IMR-90 (cell line): ENCODE results near the gene LHX5. TPM values are rescaled to one million over a fixed set of nuclear protein-coding genes. Genes with fewer than 3 reads are reported as not detected.

Experiments used
- ATAC-seq: fragments of 200-7000 bp; cut with Tn5 transposase; 2 replicates; pipeline ENCODE4 v1.9.1; 2020; ENCODE audit warnings: low read depth, mild to moderate bottlenecking, moderate library complexity
- BruUV-seq: library from RNA; stranded (reverse); fragments of 400-500 nt; replicated peaks from 2 replicates; lab custom pipeline; 2021; lab: Mats Ljungman, UMichigan
- CTCF ChIA-PET: fragments of 300-600 bp; formaldehyde crosslinking; extraction: SDS; loops from one replicate; lab custom pipeline; 2021; ENCODE audit warnings: antibody characterized with exemption; lab: Yijun Ruan, JAX
- POLR2A ChIA-PET: fragments of 300-600 bp; sonication (Branson Sonifier 250); formaldehyde crosslinking; loops from one replicate; lab custom pipeline; 2022; ENCODE audit warnings: antibody characterized with exemption; ENCODE audit not compliant: unreplicated experiment; lab: Charles Lee
- DNase-seq: peaks from one replicate; pipeline ENCODE4 v3.0.0; 2013
- H2AFZ ChIP-seq: replicated peaks from 2 replicates; pipeline ENCODE3; 2013; ENCODE audit warnings: low read length, mild to moderate bottlenecking; ENCODE audit not compliant: poor library complexity
- H2AK5ac ChIP-seq: 2 replicates; pipeline ENCODE4 v1.6.1; 2013; ENCODE audit warnings: low read depth, low read length, inconsistent platforms
- H2AK9ac ChIP-seq: replicated peaks from 2 replicates; pipeline ENCODE3; 2013; ENCODE audit warnings: mild to moderate bottlenecking, low read depth, low read length, moderate library complexity; ENCODE audit not compliant: poor library complexity
- H2BK120ac ChIP-seq: 2 replicates; pipeline ENCODE4 v1.6.1; 2013; ENCODE audit warnings: low read depth, low read length, inconsistent platforms
- H2BK15ac ChIP-seq: 3 replicates; pipeline ENCODE4 v1.6.1; 2013; ENCODE audit warnings: low read depth, low read length, inconsistent platforms
- H2BK20ac ChIP-seq: 2 replicates; pipeline ENCODE4 v1.6.1; 2013; ENCODE audit warnings: low read depth, mild to moderate bottlenecking, inconsistent platforms, low read length, moderate library complexity
- H2BK5ac ChIP-seq: 2 replicates; pipeline ENCODE4 v1.6.1; 2013; ENCODE audit warnings: mild to moderate bottlenecking, low read depth, low read length, inconsistent platforms; ENCODE audit not compliant: poor library complexity, severe bottlenecking
- H3K14ac ChIP-seq: replicated peaks from 2 replicates; pipeline ENCODE4 v1.6.1; 2013; ENCODE audit warnings: low read depth, low read length, inconsistent platforms
- H3K18ac ChIP-seq: 2 replicates; pipeline ENCODE4 v1.6.1; 2013; ENCODE audit warnings: low read depth, low read length, control low read depth
- H3K23ac ChIP-seq: 2 replicates; pipeline ENCODE4 v1.6.1; 2013; ENCODE audit warnings: low read depth, low read length, inconsistent platforms
- H3K27ac ChIP-seq: 2 replicates; pipeline ENCODE4 v1.5.1; 2013; ENCODE audit warnings: mild to moderate bottlenecking, control low read depth, low read length; ENCODE audit not compliant: insufficient read depth
- H3K27me3 ChIP-seq: 2 replicates; pipeline ENCODE4 v1.6.1; 2013; ENCODE audit warnings: low read length; ENCODE audit not compliant: control insufficient read depth, insufficient read depth
- H3K36me3 ChIP-seq: 2 replicates; pipeline ENCODE4 v1.6.1; 2013; ENCODE audit warnings: low read length, mixed read lengths; ENCODE audit not compliant: control insufficient read depth, insufficient read depth
- H3K4ac ChIP-seq: 2 replicates; pipeline ENCODE4 v1.6.1; 2013; ENCODE audit warnings: low read depth, low read length, inconsistent platforms
- H3K4me1 ChIP-seq: 2 replicates; pipeline ENCODE4 v1.6.1; 2013; ENCODE audit warnings: low read length, mixed read lengths; ENCODE audit not compliant: control insufficient read depth, insufficient read depth
- H3K4me2 ChIP-seq: 2 replicates; pipeline ENCODE4 v1.6.1; 2013; ENCODE audit warnings: low read depth, mild to moderate bottlenecking, control low read depth, low read length, moderate library complexity
- H3K4me3 ChIP-seq: 2 replicates; pipeline ENCODE4 v1.5.1; 2013; ENCODE audit warnings: low read depth, mild to moderate bottlenecking, control low read depth, low read length, moderate library complexity; ENCODE audit not compliant: insufficient read depth
- H3K56ac ChIP-seq: 2 replicates; pipeline ENCODE4 v1.6.1; 2013; ENCODE audit warnings: low read length, inconsistent platforms; ENCODE audit not compliant: insufficient read depth; ENCODE audit errors: extremely low read depth
- H3K79me1 ChIP-seq, 2 experiments: 2 replicates each; pipeline ENCODE4 v1.6.1; 2013; ENCODE audit warnings: low read length in 2 of 2, inconsistent platforms in 1 of 2, low read depth in 1 of 2
- H3K9ac ChIP-seq: 2 replicates; pipeline ENCODE4 v1.6.1; 2013; ENCODE audit warnings: low read depth, low read length, control low read depth
- H3K9me1 ChIP-seq: 2 replicates; pipeline ENCODE4 v1.6.1; 2013; ENCODE audit warnings: low read length, inconsistent platforms; ENCODE audit not compliant: insufficient read depth
- H3K9me3 ChIP-seq: 2 replicates; pipeline ENCODE4 v1.6.1; 2013; ENCODE audit warnings: low read length; ENCODE audit not compliant: control insufficient read depth, insufficient read depth
- H4K20me1 ChIP-seq: 2 replicates; pipeline ENCODE4 v1.6.1; 2013; ENCODE audit warnings: low read length, inconsistent platforms; ENCODE audit not compliant: insufficient read depth
- H4K5ac ChIP-seq: 2 replicates; pipeline ENCODE4 v1.6.1; 2013; ENCODE audit warnings: mild to moderate bottlenecking, low read depth, low read length, control low read depth
- H4K8ac ChIP-seq, 2 experiments: 2 replicates each; pipeline ENCODE4 v1.6.1; 2013; ENCODE audit warnings: low read depth in 2 of 2, low read length in 2 of 2, control low read depth in 1 of 2, inconsistent platforms in 1 of 2
- H4K91ac ChIP-seq: 2 replicates; pipeline ENCODE4 v1.6.1; 2013; ENCODE audit warnings: low read depth, low read length, inconsistent platforms; ENCODE audit not compliant: insufficient read depth
- BHLHE40 ChIP-seq: fragments of 150-350 bp; IDR thresholded peaks from 2 replicates; pipeline ENCODE4 v1.6.1; 2016; ENCODE audit warnings: mild to moderate bottlenecking, low read depth, low read length
- ELK1 ChIP-seq: fragments of 150-350 bp; IDR thresholded peaks from 2 replicates; pipeline ENCODE4 v1.6.1; 2016; ENCODE audit warnings: low read depth, mild to moderate bottlenecking, low read length, moderate library complexity, borderline replicate concordance
- FOS ChIP-seq: fragments of 150-350 bp; IDR thresholded peaks from 2 replicates; pipeline ENCODE4 v1.6.1; 2016; ENCODE audit warnings: low read depth, low read length
- WGBS, 2 experiments: methylation state at CpG; one replicate each; pipeline versions ENCODE4 v1.1.5 to v1.1.7; 2013; ENCODE audit warnings: missing lambda C conversion rate in 2 of 2; ENCODE audit not compliant: insufficient read length in 1 of 2; ENCODE audit errors: extremely low coverage in 2 of 2; 5-methylcytosine and 5-hydroxymethylcytosine counted together
- dilution Hi-C: fragments of 300-500 bp; cut with HindIII; formaldehyde crosslinking; loops from one replicate; pipeline ENCODE4 v1.14.3; 2018; ENCODE audit warnings: low sequenced_read_pairs; ENCODE audit not compliant: unreplicated experiment
- in situ Hi-C: fragments of 300-500 bp; cut with MboI; formaldehyde crosslinking; loops from 3 replicates; pipeline ENCODE4 v1.14.3; 2019; ENCODE audit warnings: low sequenced_read_pairs, inconsistent platforms, mixed read lengths
- intact Hi-C: fragments of 100-400 bp; cut with micrococcal nuclease; formaldehyde crosslinking; loops from 2 replicates; pipeline ENCODE4 v1.10.0; 2022
- polyA plus RNA-seq, 3 experiments: library from polyadenylated mRNA; depleted of rRNA; stranded (reverse); fragments of >200 nt; gene quantifications; 2 replicates each; pipeline ENCODE4 v1.2.3, GENCODE V29; 2012; ENCODE audit warnings: low replicate concordance in 1 of 3
- total RNA-seq: library from RNA; depleted of rRNA; stranded (reverse); fragments of >200 nt; gene quantifications from 2 replicates; pipeline ENCODE4 v1.2.3, GENCODE V29; 2012

LHX5 gene
- total and polyA plus RNA-seq, 2 of the 4 experiments (the other 2 are of a cell fraction), result not detected

- H3K18ac ChIP-seq, result no peak overlapping the region
- no TSS peak for BruUV-seq
- no peaks in the 10 kb centered on the region for H3K79me1 ChIP-seq
- H3K23ac ChIP-seq, result no peak overlapping the region
- H2AK9ac ChIP-seq, result no peak overlapping the region
- no peak overlapping the region for H2BK15ac ChIP-seq
- H2BK5ac ChIP-seq, result no peak overlapping the region
- ChIA-PET POLR2A (no interaction called here), CTCF (no interaction called here)
- no peak overlapping the region for H3K56ac ChIP-seq
- ATAC-seq (no peak), DNase-seq (no peak)
- no peak overlapping the region for H4K91ac ChIP-seq
- no peaks in the 10 kb centered on the region for H3K9me3 ChIP-seq
- H3K36me3 ChIP-seq, result no peaks in the 10 kb centered on the region
- H3K4me3 ChIP-seq, result no peak overlapping the region
- H4K20me1 ChIP-seq, result no peaks in the 10 kb centered on the region
- H3K9me1 ChIP-seq, result no peaks in the 10 kb centered on the region
- H3K4ac ChIP-seq, result no peak overlapping the region
- no peak overlapping the region for H3K27ac ChIP-seq
- H3K4me2 ChIP-seq, result no peak overlapping the region
- no peak overlapping the region for H3K14ac ChIP-seq
- no peaks in the 10 kb centered on the region for H3K4me1 ChIP-seq
- no peak overlapping the region for H2BK20ac ChIP-seq
- H3K9ac ChIP-seq, result no peak overlapping the region
- no peak overlapping the region for H2AFZ ChIP-seq
- dilution Hi-C loops, result no loop called here
- peaks cover 11% of the 10 kb centered on the region for H3K27me3 ChIP-seq
- no CpG with 5 or more reads among the region's 9 CpGs for WGBS, 2 experiments
- no peak overlapping the region for H4K5ac ChIP-seq
- H4K8ac ChIP-seq, result no peak overlapping the region
- H2BK120ac ChIP-seq, result no peak overlapping the region
- intact Hi-C loops, result no loop called here
- TF ChIP-seq BHLHE40 (no peak), FOS (no peak), ELK1 (no peak)
- in situ Hi-C loops, result no loop called here
- no peak overlapping the region for H2AK5ac ChIP-seq
Observed at GRCh38 chr12:113437729-113438100, 34.0 kb downstream of the LHX5 start.
